NB4 (cell line): ENCODE results near the gene MRPS35.

Experiments used
- POLR2A ChIP-seq: IDR thresholded peaks from 2 replicates; pipeline ENCODE4 v1.6.1; 2011; ENCODE audit warnings: mild to moderate bottlenecking; ENCODE audit not compliant: insufficient read length; ENCODE audit errors: extremely low read depth
- TF ChIP-seq, protein P1 (sequence below): IDR thresholded peaks from one replicate; pipeline ENCODE4 v1.5.1; 2012; ENCODE audit warnings: low read depth, low read length

DNA sequence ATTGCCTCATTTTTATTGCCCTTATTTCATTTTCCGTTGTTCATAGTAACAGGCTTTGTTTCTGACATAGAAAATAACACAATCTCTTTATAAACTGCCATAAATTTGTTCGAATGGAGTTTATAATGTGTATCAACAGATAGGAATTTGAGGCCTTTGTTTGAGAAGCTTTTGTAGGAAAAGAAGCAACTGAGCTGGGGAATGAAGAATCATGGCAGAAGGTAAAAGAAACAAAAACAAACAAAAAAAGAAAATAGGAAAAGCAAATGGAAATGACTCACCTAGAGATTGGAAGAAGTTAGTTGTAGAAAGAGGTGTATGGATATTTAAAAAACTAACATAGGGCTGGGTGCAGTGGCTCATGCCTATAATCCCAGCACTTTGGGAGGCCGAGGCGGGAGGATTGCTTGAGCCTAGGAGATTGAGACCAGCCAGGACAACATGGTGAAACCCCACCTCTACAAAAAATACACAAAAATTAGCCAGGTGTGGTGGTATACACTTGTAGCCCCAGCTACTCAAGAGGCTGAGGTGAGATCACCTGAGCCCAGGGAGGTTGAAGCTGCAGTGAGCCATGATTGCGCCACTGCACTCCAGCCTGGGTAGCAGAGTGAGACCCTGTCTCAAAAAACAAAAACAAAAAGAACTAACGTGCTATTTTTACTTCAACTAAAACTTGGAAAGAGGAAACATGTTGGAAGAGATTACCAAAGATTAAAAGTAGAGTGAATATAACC lies 14.9 kb upstream of the MRPS35 start:
- TF ChIP-seq, protein P1, sequence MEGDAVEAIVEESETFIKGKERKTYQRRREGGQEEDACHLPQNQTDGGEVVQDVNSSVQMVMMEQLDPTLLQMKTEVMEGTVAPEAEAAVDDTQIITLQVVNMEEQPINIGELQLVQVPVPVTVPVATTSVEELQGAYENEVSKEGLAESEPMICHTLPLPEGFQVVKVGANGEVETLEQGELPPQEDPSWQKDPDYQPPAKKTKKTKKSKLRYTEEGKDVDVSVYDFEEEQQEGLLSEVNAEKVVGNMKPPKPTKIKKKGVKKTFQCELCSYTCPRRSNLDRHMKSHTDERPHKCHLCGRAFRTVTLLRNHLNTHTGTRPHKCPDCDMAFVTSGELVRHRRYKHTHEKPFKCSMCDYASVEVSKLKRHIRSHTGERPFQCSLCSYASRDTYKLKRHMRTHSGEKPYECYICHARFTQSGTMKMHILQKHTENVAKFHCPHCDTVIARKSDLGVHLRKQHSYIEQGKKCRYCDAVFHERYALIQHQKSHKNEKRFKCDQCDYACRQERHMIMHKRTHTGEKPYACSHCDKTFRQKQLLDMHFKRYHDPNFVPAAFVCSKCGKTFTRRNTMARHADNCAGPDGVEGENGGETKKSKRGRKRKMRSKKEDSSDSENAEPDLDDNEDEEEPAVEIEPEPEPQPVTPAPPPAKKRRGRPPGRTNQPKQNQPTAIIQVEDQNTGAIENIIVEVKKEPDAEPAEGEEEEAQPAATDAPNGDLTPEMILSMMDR = no peak
- TF ChIP-seq POLR2A = no peak
